ENCODE measurements around the gene ASRGL1.

The ASRGL1 gene

DNA sequence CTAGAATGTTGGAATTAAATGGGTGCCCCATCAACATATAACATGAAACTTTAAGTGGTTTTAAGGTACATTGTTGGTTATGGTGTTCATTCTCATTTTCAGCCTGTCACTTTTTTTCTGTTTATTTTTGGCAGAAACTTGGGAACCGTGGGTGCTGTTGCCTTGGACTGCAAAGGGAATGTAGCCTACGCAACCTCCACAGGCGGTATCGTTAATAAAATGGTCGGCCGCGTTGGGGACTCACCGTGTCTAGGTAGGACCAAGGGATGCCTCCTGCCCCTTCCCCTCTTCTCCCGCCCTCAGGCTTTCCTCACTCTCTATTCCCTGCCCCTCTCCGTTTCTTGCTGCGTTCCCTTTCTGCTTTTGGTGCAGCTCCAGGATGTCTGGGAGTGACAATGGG lies 51.8 kb downstream of the ASRGL1 start:
- no peak overlapping the region for H3K4me3 ChIP-seq (replicated peaks; ENCODE audit: low read depth, low read length)
- TF ChIP-seq, protein P1, sequence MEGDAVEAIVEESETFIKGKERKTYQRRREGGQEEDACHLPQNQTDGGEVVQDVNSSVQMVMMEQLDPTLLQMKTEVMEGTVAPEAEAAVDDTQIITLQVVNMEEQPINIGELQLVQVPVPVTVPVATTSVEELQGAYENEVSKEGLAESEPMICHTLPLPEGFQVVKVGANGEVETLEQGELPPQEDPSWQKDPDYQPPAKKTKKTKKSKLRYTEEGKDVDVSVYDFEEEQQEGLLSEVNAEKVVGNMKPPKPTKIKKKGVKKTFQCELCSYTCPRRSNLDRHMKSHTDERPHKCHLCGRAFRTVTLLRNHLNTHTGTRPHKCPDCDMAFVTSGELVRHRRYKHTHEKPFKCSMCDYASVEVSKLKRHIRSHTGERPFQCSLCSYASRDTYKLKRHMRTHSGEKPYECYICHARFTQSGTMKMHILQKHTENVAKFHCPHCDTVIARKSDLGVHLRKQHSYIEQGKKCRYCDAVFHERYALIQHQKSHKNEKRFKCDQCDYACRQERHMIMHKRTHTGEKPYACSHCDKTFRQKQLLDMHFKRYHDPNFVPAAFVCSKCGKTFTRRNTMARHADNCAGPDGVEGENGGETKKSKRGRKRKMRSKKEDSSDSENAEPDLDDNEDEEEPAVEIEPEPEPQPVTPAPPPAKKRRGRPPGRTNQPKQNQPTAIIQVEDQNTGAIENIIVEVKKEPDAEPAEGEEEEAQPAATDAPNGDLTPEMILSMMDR (IDR thresholded peaks at IDR 0.05; ENCODE audit: low read depth, low read length, missing control alignments): no peak
- DNase-seq (ENCODE audit: extremely low read depth, low read depth): no peak

DNA sequence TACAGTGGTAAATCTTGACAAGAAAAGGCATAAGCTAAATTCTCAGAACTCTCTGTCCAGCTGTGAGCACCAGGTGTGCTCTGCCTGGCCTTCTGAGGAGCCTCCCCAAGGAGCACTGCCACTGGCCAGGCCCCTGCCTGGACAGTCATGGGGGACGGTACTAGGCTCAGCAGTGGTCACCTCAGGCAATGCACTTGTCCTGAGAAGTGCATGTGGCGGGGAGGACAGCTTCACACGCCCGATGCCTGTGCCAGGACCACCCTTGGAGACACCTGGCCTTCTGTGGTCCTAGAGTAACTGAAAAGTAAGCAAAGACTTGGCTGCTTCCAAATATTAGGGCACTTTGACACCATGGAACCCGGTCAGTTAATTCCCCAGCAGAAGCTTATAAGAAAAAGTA lies 53.0 kb downstream of the ASRGL1 start:
- TF ChIP-seq, protein P1 (IDR thresholded peaks at IDR 0.05; ENCODE audit: low read depth, low read length, missing control alignments): no peak
- no peak overlapping the region for H3K4me3 ChIP-seq (replicated peaks; ENCODE audit: low read depth, low read length)
- no peak for DNase-seq (ENCODE audit: extremely low read depth, low read depth)

DNA sequence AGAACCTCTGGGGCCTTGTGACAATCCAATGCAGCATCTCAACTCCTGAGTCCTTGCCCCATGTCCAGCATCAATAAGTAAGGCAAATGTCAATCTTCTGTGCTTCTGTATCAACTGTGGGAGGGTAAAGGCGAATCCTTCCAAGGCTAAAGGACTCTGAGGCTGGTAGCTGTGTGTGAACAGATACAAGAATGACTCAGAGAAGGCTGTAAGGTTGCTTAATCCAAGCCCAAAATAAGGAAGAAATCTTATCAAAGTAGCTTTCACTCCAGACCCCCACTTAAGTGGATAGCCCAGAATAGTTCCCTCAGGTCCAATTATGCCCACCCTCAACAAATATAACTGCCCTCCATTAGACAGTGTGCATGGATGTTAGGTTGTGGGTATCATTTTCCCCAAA lies 53.5 kb downstream of the ASRGL1 start:
- H3K4me3 ChIP-seq (replicated peaks; ENCODE audit: low read depth, low read length): no peak overlapping the region
- TF ChIP-seq, protein P1 (IDR thresholded peaks at IDR 0.05; ENCODE audit: low read depth, low read length, missing control alignments): no peak
- DNase-seq (ENCODE audit: extremely low read depth, low read depth): no peak

DNA sequence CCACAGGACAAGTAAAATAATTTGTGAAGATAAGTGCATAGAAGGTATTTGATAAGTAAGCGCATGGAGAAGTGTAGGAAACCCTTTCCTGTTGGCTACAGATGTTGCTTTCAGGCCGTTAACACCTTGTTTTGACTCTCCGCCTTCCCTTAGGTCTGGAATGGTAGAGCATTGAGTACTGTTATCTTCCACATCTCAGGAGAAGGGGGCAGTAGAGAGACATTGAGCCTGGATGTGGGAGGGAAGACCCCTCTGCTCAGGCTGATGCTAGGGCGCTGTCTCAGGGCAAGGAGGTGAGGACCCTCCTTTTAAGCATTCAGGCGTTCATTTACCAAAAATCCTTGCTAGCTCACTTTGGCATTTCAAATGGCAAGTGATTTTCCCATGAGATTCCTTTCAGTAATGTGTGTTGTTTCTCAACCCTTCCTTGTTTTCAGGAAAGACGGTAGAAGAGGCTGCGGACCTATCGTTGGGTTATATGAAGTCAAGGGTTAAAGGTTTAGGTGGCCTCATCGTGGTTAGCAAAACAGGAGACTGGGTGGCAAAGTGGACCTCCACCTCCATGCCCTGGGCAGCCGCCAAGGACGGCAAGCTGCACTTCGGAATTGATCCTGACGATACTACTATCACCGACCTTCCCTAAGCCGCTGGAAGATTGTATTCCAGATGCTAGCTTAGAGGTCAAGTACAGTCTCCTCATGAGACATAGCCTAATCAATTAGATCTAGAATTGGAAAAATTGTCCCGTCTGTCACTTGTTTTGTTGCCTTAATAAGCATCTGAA lies 54.6 kb downstream of the ASRGL1 start:
- H3K4me3 ChIP-seq (replicated peaks; ENCODE audit: low read depth, low read length): no peak overlapping the region
- TF ChIP-seq, protein P1 (IDR thresholded peaks at IDR 0.05; ENCODE audit: low read depth, low read length, missing control alignments): peak; percentile 17
- no peak for DNase-seq (ENCODE audit: extremely low read depth, low read depth)

DNA sequence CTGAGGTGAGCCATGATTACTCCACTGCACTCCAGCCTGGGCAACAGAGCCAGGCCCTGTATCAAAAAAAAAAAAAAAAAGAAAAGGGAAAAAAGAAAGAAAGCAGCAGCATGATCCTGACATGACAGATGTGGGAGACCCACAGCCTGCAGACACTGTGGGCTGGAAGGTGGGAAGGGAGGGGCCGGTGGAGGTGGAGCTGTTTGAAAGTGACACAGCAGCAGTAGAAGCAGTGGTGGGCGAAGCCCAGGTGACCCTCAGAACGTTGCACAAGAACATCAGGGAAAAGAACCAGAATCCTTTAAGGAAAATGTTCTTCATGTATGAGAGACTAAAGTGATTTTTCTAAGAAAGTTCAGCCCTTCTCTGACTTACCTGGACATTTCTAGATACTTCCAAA lies 55.3 kb downstream of the ASRGL1 start:
- TF ChIP-seq, protein P1 (IDR thresholded peaks at IDR 0.05; ENCODE audit: low read depth, low read length, missing control alignments): no peak
- H3K4me3 ChIP-seq (replicated peaks; ENCODE audit: low read depth, low read length): no peak overlapping the region
- no peak for DNase-seq (ENCODE audit: extremely low read depth, low read depth)

DNA sequence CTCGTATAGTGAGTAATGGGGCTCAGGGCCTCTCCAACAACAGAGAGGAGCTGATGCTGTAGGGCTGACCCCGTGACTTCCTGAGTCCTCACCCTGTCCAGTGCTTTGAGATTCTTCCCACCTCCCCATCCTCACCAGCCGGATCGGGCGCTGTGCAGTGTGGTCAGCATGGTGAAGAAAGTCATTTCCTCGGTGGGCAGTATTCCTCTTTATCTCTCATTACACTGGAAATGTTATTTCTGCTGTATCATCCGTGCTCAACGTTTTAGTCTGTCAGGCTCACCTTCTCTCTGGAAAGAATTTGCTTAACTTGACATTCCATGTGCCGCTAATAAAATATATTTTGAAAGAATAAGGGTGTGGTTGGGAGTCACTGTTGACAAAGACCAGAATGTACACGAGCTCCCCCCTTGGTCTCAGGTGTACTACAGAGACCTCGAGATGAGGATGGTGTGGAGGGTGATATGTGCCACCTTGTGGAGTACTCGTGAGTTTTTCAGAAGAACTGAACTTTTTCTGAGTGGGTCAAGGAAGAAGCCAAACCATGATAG lies 55.9 kb downstream of the ASRGL1 start:
- H3K4me3 ChIP-seq (replicated peaks; ENCODE audit: low read depth, low read length): no peak overlapping the region
- no peak for DNase-seq (ENCODE audit: extremely low read depth, low read depth)
- TF ChIP-seq, protein P1 (IDR thresholded peaks at IDR 0.05; ENCODE audit: low read depth, low read length, missing control alignments): no peak
